Measurements from ENCODE around the gene SNX9. TPM values are rescaled to one million over a fixed set of nuclear protein-coding genes. Genes with fewer than 3 reads are reported as not detected.
"Not testable (repeated sequence)": the region's sequence is repeated elsewhere in the genome, so short reads cannot be mapped to it uniquely, and the experiment has no call there.

Gene SNX9
- total RNA-seq, 1 experiment from 2014 or later, result 37.8 TPM

- DNase-seq (ENCODE audit: low read depth), result no peak
Measured at GRCh38 chr6:157953580-157954091, 130.6 kb downstream of the SNX9 start.

- DNase-seq (ENCODE audit: low read depth), result peak; percentile 32
Measured at GRCh38 chr6:157954150-157955117, 131.4 kb downstream of the SNX9 start.

DNA sequence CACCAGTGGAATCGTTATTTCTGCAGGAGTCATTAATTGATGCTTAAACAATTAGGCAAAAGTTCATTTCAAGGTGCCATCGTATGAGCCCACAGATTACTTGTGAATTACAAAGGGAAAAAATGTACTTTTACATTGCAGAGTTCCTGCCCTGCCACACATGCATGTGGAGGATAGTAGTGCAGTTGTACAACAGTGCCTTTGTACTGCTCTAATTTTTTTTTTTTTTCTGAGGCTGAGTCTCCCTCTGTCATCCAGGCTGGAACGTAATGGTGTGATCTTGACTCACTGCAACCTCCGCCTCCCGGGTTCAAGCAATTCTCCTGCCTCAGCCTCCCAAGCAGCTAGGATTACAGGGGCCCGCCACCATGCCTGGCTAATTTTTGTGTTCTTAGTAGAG is 132.6 kb downstream of the SNX9 start:
- DNase-seq (ENCODE audit: low read depth), result no peak

- no peak for DNase-seq (ENCODE audit: low read depth)
Measured at GRCh38 chr6:157956171-157956730, 133.2 kb downstream of the SNX9 start.

DNA sequence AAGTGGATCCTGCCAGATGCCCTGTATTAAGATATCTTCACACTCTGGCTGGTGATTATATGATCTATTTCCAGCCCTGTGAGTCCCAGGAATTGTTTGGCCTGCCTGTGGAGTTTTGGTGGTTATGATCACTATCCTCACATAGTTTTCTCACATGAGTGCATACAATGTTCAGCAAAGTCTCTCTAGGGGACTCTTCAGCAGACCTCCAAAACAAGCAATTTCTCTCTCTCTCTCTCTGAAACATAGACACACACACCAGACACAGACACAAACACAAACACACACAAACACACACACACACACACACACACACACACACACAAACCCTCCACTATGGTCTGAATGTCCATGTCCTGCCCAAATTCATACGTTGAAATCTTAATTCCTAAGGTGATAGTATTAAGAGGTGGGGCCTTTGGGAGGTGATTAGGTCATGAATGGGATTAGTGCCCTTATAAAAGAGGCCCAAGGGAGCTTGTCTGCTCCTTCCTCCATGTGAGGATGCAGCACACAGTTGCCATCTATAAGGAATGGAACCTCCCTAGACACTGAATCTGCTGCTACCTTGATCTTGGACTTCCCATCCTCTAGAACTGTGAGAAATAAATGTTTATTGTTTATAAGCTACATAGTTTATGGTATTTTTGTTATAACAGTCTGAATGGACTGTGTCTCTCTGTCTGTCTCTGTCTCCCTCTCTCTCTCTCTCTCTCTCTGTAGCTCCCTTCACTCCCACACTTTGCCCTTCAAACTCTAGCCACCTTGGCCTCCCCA is 136.6 kb downstream of the SNX9 start:
- DNase-seq (ENCODE audit: low read depth), result no peak

DNA sequence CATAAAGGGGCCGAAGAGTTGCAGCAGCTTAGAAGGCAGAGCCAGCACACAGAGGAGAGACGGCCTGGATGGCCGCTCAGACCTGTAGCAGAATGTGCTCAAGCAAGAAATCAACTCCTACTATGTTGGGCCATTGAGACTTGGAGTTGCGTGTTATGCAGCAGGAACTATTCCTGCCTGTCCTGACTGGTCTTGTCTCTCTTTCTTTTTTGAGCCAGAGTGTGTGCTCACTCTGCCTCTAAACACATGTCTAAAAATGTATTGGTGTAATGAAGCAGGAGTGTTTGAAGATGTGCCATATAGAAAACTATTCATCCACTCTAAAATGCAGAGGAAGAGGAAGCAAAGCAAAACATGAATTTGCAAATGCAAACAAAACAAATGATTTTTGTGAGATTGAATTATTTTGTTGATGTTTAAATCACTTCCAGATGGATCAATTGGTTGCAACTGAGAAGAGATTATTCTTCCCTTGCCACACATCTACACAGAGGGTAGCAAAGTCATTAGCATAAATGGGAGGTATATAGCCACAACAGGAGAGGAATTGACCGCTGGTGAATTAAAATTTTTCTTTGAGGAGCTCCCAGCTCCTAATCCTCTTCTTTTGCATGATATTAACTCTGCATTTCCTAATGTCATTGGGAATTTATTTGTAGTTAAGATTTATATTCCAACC is 138.2 kb downstream of the SNX9 start:
- DNase-seq (ENCODE audit: low read depth), result no peak

- DNase-seq (ENCODE audit: low read depth), result no peak
Measured at GRCh38 chr6:157961832-157962575, 139.0 kb downstream of the SNX9 start.

DNA sequence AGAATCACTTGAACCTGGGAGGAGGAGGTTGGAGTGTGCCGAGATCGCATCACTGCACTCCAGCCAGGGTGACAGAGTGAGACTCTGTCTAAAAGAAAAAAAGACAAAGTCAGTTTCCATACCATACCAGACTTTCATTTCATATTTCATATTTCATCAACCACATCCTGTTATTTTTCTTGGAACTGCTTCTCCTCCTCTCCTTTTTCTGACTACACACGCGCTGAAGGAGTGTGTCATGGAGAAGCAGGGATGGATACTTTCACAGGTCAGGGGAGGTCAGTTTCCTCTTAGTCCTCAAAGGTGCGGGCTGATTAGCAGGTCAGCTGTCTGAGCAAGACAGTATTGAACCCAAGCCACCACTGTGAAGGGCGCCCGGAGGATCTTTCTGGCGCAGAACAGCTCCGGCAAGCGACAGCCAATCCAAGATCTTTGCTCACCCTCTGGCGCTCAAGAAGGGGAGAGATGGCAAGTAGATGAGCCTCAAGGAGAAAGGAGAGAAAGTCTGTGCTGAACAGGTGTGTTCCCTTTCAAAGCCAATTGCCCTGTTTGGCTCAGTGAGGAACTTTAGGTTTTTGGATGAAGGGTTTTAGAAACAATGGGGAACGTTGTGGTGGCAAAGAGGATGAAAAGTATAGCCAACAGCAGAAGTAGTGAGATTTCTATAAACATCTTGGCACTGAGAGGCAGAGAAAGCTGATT is 139.7 kb downstream of the SNX9 start:
- no peak for DNase-seq (ENCODE audit: low read depth)

DNA sequence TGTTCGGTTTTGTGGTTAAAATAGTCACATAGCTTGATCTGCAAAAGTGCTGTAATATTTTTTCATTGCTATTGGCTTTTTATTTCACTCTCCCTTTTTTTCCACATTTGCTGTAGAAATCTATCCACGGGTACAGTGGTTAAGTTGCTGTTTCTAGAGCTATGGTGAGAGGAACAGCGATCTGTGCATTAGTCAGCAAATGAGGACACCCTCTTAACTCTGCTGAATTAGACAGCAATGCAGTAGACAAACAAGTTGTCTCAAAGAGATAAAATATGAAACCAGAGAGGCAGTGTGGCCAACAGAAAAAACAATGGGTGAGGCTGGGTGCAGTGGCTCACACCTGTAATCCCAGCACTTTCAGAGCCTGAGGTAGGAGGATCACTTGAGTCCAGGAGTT is 141.1 kb downstream of the SNX9 start:
- DNase-seq (ENCODE audit: low read depth), result no peak

GRCh38 chr6:157965387-157965786 is 142.3 kb downstream of the SNX9 start:
- DNase-seq (ENCODE audit: low read depth), result no peak

DNA sequence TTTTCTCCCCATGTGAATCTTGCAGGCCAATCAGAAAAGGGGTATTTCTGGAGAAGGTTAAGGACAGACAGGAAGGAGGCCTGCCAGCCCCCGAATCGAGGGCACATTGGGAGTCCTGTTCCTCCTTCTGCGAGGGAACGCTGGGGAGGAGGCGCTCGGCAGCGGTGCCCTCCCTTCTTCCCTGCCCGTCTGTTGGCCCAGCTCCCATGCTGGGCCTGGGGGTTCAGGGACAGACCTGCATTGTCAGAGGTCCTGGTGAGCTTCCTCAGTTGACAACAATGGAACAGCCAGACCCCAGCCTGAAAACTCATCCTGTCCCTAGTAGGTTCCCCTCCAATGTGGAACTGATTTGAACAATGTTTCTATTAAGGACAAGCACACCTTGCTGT is 143.5 kb downstream of the SNX9 start:
- no peak for DNase-seq (ENCODE audit: low read depth)

DNA sequence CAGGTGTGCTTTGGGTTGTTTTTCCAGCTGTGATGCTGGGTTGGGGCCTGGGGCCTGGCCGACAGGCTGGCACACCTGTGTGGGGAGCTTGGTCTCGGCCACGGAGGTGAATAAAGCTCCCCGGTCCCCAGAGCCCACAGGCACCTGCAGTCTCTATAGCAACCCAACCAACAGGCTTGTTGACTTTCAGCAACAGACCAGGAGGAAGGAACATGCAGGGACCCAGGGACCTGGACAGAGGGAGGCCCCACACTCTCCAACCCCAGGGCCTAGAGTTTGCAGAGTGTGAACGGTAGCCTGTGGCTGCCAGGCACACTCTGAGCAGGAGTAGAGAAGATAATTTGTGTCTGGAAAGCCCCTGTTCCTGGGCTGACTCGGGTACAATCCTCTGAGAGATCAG is 144.0 kb downstream of the SNX9 start:
- DNase-seq (ENCODE audit: low read depth), result no peak

DNA sequence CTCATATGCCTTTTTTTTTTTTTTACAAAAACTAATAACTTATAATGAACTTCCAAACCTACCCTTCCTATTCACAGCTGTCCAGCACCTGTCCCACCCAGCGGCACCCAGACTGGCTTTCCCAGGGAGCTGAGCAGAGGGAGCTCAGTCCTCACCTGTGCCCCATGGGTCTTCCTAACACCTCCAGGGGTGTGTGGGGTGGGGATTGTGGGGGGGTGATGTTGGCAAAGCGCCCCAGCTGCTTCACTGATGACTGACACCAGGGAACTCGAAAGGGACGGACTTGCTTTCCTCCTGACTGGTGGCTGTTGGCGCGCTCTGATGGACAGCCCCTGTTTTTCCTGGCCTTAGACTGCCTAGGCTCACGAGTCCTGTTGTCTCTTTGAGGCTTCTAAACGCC is 144.4 kb downstream of the SNX9 start:
- no peak for DNase-seq (ENCODE audit: low read depth)

- DNase-seq (ENCODE audit: low read depth), result not testable (repeated sequence)
Measured at GRCh38 chr6:157972177-157972576, 149.1 kb downstream of the SNX9 start.

- peak; percentile 75 for DNase-seq (ENCODE audit: low read depth)
Measured at GRCh38 chr6:157974341-157974894, 151.4 kb downstream of the SNX9 start.

GRCh38 chr6:157974967-157975366 is 151.9 kb downstream of the SNX9 start:
- DNase-seq (ENCODE audit: low read depth), result no peak

DNA sequence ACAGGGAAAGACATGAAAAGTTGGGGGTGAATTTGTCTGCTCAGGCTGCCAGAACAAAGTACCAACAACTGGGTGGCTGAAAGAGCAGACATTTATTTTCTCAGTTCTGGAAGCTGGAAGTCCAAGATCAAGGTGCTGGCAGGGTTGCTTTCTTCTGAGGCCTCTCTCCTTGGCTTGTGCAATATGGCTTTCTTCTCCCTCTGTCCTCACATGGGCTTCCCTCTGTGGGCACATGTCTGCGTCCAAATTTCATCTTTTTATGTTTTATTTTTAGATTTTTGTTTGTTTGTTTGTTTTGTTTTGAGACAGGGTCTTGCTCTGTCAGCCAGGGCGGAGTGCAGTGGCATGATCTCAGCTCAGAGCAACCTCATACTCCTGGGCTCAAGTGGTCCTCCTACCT is 152.4 kb downstream of the SNX9 start:
- DNase-seq (ENCODE audit: low read depth), result no peak

DNA sequence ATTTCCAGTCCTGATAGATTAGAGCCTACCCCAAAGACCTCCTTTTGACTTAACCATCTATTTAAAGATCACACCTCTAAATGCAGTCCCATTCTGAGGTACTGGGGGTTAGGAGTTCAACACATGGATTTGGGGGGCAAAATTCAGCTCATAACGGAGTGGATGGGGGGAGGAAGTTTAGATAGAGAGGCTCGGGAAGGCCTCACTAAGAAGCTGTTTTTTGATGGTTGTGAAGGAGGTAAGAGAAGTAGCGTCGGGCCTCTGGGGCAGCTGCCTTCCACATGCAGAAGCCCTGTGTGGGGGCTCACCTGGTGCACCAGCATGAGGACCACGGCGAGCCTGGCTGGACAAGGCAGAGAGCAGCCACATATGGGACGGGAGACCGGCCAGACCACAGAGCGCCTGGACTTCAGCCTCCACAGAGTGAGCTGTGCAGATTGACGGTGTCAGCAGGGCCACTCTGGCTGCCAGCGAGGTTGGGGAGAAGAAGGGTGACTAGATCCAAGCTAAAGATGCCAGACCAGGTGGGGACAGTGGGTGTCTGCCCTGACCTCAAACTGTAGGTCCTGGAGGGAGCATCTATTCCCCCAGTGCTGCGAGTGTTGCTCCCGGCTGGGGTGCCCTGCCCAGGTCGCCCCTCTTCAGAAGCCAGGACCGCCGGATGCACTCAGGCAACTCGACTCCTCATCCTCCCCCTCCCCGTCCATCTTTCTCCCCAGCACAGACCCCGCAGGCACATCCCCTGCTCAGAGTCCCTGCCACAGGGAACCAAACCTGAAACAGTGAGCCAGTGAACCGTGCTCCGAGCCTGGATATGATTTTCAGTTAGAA is 153.5 kb downstream of the SNX9 start:
- no peak for DNase-seq (ENCODE audit: low read depth)

DNA sequence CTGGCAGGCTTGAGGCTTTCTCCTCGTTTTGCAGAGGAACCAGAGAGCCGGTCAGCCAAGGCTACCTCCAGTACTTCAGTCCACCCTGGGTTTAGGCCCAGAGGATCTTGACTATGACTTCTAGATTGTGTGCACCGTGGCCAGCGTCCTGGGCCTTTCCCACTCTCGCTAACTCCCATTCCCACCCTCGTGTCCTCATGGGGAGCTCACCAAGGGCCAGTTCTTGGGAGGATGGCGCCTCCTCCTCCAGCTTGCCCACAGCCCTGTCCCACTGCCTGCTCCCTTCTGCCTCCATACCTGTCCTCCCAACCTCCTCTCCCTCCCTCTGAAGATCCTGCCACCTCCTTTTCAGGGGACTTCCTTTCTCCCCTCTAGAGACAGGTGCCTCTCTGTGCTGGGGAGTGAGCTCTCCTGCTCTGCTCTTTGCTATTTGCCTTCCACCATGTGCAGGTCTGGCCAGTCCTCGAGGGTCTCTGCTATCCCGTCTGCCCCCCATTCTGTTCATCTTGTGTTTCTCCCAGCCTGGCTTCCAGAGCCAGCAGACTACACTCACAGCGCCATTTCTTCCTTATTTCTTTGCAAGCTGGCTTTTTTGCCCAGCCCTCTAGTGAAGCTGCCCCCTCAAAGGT is 154.2 kb downstream of the SNX9 start:
- DNase-seq (ENCODE audit: low read depth), result no peak
